Amniotic stem cell (primary cell): ENCODE results near the gene MEX3C.

Experiments
- DNase-seq: peaks from one replicate; lab custom pipeline; 2025; lab: John Stamatoyannopoulos, UW

MEX3C gene

DNA sequence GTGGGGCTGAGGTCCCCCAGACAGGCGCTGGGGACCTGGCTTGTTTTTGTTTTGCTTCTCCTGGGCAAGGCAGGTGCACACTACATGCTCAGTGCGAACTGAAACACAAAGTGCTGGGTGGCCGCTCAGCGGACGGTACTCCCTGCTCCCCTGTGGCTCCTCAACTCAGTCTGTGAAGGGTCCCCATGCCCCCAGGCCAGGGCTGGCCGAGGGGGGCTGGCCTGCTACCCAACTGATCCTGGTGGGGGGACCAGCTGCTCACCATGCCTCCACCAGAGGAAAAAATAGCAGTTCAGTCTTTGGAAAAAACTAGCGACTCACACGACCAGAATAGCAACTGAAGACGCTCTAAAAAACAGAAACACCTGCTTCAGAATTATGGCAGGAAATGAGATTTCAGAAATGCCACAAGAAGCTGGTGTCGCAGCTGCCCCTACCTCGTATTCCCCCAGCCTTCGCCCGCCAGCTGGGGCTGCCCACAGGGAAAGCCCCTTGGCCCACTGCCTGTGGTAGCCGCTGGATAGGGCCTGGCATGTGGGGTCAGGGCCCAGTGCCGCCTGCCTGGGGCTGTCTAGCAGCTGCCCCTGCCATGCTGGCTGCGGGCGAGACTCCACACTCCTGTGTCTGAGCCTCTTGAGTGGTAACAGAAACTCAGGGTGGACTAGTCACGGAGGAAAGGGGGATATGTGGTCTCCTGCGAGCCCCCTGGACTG is 43.7 kb downstream of the MEX3C start:
- DNase-seq, result no peak

DNA sequence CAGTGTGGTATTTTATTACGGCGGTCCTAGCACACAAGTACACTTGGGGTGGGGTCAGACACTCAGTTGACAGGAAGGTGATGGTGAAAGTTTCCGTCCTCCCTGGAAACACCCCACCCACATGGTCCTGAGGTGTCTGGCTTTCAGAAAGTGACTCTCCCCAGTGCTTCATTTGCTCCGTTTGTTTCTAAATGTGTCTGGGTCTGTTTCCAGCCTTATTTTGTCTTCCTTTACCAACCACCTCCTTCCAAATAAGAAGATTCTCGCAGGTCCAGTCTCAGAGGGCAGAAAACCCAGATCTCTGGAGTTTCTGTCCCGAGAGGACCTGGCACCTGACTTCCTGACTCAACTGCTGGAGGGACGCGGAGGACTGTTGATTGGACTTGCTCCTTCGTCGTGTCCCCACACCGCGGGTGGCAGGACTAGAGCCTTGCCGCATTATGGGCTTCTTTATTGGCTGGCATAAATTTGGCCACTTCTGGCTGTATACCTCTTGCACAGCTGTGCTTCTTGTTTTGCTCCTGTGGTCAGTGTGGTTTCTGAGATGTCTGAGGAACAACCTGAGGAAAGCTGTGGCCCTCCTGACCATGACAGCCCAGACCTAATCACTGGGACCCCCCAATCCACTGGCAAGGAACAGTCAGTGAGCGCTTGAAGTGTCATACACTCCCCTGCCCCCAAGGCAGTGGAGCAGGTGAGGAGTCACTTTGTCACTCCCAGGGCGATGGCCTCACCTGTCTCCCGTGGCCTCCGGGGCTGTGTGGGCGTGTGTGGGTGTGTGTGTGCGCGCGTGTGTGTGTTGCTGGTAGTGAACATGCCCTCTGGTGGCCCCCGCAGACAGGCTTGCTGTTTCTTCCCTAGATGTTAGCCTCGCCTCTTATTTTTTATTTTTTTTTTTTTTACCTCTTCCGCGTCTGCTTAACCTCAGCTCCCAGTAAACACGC is 45.6 kb downstream of the MEX3C start:
- DNase-seq, result no peak

DNA sequence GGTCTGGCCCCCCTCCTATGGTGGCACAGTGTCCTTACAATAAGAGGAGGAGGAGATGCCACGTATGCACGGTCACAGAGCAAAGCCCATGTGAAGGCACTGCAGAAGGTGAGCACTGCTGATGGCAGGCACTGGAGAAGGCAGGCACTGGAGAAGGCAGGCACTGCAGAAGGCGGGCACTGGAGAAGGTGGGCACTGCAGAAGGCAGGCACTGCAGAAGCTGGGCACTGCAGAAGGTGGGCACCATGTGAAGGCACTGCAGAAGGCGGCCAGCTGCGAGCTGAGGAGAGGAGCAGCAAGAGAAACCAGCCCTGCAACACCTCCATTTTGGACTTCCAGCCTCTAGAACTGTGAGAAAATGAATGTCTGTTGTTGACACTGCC is 46.3 kb downstream of the MEX3C start:
- no peak for DNase-seq

DNA sequence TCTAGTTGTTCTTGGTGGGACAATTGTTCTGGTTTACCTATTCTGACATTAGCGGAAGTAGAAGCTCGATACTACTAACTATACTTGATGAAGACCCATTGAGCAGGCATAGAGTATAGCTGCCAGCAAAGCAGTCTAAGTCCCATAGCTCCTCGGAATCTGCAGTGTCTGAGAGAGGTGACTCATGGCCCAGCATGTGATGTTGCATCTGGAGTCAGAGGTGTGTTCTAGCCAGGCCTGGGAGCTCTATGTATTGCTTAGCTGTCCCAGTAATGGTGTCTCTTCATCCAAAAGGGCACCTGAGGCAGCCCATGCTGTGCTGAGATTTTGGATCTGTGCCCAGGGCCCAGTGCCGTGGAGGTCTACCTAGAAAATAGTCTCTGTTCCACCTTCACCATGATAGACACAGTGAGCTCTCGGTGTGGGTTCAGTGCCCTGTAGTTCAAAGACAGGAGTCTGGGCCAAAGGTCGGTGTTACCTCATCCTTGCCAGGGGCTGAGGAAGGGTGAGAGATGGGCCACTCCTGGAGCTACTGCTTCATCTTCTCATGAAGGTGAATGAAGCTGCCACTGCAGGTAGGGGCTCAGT is 47.3 kb downstream of the MEX3C start:
- DNase-seq, result no peak

DNA sequence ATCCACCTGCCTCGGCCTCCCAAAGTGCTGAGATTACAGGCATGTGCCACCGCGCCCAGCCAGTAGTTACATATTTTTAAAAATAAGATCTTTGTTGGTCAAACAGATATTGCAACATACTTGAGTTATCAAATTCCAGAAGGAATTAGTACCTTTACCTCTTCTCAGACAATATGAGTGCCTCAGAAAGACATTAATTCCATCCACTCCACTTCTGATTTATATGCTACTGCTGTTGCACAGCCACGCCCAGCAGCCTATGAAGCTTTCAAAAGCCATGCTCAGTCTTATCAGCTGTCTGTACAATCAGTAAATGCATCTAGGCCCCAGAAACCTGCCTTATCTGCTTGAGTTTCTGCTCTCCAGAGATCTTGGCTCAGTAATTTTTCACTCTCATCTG is 47.8 kb downstream of the MEX3C start:
- no peak for DNase-seq

DNA sequence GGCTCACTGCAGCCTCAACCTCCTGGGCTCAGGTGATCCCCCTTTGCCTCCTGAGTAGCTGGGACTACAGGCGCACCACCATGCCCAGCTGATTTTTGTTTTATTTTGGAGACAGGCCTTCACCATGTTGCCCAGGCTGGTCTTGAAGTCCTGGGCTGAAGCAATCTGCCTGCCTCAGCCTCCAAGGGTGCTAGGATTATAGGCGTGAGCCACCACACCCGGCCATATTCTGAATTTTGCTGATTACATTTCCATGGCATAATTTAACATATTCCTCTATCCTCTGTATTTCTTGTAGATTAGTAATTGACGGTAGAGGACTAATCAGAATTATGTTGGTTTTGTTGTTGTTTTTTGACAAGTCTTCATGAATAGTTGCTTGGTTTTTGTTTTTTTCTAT is 50.6 kb downstream of the MEX3C start:
- DNase-seq, result no peak

DNA sequence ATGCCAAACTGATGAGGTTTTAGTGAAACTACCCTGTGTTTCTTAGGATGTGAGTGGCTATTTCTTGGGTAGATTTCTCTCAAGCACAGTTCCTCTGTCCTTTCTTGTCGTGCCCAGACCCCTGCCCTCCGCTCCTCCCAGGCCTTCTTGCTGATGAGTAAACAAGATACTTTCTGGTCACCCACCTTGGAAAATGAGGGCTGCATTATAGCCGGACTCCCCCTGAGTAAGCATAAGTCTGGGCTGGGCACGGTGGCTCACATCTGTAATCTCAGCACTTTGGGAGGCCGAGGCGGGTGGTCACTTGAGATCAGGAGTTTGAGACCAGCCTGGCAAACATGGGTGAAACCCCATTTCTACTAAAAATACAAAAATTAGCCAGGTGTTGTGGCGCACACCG is 58.5 kb downstream of the MEX3C start:
- no peak for DNase-seq

DNA sequence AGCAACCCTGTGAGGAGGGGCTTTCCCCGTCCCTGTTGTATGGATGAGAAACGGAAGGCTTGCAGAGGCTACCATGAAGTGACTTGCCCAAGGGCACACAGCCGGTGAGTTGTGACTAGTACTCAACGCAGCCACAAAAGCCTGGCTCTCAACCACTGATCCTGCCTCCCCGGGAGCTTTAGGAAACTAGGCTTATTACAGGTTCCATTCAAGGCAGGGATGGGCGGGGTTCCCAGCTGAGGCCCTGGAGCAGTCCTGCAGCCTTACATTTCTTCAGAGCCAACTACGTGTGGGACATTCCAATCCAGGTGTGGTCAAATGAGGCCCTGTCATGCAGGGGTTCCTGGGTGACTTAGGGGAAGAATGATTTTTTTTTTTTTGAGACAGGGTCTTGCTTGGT is 59.6 kb downstream of the MEX3C start:
- no peak for DNase-seq

DNA sequence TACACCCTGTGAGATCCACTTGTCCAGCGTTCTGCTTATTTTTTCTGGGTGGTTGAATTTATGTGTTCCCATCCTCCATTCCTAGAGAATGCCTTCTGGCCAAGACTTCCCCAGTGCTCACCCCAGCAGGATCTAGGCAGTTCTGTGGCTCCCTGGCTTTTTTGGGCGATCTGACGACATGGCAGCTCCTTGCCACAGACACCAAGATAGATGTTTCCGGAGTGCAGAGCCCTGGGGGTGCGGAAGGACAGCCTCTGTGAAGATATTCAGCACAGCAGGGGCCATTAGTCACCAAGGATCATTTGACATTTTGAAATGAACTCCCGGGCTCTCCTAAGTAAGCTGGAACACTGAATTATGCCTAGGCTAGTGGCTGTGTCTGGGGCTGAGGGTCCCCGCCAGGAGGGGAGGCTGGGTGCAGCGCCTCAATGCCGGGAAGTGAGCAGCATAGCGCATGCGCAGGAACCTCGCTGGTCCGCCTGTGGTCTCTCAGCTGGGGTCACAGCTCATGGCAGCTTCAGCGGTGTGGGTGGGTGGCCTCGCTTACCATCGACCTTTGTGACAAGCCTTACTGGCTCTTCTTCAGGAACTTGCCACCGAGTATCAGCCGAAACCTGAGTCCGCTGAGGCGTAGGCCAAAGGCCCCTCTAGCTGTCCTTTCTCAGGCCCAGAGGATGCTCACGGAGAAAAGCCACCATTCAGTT is 60.3 kb downstream of the MEX3C start:
- no peak for DNase-seq

DNA sequence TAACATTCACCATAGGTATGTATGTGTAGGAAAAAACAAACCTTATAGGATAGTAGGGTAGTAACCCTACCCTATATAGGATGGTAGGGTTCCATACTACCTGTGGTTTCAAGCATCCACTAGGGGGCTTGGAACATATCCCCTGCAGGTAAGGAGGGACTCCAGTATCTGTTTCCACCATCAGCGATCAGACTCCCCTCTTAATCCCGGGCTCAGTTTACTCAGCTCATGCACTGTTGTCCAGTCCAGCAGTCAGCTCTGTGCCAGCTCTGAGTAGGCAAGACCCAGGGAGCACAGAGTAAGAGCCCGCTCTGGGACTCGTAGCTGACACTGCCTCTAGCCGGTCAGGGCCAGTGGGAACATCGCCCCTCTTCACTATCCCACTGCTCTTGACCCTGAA is 61.7 kb downstream of the MEX3C start:
- no peak for DNase-seq

DNA sequence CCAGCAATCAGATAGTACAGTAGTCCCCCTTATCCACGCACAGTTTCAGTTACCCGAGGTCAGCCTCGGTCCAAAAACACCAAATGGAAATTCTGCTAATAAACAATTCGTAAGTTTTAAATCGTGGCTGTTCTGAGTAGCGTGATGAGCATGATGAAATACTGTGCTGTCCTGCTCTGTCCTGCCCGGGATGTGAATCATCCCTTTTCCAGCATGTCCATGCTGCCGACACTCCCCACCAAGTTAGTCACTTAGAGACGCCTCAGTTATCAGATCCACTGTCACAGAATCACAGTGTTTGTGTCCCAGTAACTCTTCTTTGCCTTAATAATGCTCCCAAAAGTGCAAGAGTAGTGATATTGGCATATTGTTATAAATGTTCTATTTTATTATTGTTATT is 62.1 kb downstream of the MEX3C start:
- no peak for DNase-seq

DNA sequence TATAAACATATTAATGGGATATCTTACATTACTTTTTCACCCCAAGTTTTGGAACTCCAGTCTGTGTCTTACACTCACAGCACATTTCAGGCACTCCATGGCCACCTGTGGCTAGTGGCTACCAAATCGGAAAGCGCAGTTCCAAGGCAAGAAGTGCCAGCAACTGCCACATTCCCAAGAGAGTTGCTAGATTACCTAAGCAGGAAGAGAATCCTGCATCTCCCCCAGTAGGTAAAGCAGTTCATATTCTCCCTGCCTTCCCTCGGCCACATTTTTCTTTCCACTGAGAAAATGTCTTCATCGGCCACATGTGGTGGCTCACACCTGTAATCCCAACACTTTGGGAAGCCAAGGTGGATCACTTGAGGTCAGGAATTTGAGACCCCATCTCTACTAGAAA is 62.8 kb downstream of the MEX3C start:
- no peak for DNase-seq

DNA sequence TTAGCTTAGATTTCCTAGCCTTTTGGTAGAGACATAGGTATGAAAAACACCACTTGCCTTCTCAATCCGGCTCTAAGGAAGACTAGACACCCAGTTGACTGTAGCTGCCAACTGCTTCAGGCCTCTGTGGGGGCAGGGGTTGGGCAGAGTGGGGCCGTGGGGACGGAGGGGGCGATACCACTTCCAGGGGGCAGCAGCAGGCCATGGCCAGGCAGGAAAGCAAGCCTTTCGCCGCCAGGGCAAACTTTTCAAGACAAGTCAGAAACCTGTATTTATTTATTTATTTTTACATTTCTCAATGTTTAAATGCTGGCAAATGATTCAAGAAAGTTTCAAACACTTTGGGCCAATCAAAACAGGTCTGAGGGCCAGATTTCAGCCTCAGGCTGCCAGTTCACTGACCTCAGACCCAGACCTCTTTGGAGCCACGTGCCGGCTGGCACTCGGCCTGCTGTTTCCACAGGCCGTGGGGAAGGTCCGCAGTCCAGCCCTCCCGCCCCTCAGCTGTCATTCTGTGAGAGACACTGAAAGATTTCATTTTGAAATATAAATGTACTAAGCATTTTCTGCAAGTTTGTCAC is 63.8 kb downstream of the MEX3C start:
- DNase-seq, result no peak

DNA sequence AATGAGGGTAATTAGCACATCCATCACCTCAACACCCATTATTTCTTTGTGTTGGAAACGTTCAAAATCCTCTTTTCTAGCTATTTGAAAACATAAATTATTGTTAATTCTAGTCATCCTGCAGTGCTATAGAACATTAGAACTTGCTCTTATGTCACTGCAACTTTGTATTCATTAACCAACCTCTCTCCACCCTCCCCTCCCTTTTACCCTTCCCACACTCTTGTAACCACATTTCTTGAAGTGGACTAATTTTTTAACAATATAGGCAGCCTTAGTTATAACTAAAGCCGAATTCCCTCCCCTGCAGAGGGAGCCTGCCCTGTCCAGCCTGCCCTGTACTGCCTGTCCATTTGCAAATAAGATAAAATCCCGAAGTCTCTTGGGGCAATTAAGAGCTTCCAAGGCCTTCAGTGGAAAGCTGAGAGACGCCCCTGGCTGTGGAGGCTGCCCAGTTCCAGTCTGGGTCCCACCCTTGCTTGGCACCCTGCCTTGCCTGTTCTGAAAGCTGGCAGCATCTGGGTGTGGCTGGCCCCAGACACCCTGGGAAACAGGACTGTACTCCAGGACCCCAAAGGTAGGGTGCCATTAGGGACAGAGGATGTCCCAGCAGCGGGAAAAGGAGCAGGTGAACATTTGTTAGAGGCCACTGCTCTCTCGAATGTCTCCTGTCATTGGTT is 65.1 kb downstream of the MEX3C start:
- DNase-seq, result no peak

DNA sequence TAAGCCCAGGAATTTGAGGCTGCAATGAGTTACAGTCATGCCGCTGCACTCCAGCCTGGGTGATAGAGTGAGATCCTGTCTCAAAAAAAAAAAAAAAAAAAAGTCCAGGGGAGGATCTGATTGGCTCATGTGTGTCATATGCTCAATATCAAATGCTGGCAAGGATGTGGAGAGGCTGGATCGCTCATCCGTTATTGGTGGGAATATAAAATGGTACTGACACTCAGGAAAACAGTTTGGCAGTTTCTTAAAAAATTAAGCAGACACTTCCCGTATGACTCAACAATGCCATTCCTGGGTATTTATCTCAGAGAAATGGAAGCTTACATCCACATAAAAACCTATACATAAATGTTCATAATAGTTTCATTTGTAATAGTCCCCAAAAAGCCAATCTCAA is 68.9 kb downstream of the MEX3C start:
- DNase-seq, result no peak

DNA sequence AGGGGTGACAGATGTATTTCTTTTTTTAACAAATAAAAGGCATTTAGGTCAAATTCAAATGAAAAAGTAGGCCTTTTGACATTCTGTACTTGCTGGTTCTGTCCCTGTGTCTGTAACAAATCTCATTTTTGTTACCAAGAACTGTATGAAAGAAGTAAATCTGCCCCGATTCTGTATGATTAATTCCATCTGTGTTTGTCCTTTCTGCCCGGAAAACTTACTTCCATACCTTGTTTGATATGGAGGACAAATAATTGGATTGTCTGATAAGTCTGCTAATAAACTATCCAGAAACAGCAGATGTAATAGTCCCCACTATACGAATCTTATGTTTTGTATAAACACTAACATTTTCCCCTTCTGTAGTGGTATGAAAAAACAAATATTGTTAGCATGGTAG is 69.8 kb downstream of the MEX3C start:
- DNase-seq, result no peak

DNA sequence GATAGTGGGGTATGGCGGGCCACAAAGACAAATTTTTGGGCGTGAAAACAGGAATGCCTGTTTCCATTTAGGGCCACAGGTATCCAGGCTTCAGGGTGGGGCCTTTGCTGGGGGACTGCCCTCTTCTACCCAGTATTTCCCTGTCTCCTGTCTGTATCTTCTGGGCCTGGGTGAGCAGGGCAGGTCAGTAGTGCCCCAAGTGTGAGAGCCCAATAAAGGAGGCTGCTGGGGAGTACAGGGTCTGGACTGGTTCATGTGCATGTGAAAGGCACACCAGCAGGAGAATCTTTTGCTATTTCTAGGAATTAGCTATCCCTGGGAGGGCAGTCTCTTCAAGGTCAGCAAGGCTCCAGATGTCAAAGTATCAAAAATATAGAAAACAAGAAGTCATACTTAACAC is 71.5 kb downstream of the MEX3C start:
- no peak for DNase-seq
